Activated gamma-delta T cell (primary cell): ENCODE measurements around the gene SLC8A3.

Experiments used
- DNase-seq: peaks from one replicate; lab custom pipeline; 2025; lab: John Stamatoyannopoulos, UW

The SLC8A3 gene

DNA sequence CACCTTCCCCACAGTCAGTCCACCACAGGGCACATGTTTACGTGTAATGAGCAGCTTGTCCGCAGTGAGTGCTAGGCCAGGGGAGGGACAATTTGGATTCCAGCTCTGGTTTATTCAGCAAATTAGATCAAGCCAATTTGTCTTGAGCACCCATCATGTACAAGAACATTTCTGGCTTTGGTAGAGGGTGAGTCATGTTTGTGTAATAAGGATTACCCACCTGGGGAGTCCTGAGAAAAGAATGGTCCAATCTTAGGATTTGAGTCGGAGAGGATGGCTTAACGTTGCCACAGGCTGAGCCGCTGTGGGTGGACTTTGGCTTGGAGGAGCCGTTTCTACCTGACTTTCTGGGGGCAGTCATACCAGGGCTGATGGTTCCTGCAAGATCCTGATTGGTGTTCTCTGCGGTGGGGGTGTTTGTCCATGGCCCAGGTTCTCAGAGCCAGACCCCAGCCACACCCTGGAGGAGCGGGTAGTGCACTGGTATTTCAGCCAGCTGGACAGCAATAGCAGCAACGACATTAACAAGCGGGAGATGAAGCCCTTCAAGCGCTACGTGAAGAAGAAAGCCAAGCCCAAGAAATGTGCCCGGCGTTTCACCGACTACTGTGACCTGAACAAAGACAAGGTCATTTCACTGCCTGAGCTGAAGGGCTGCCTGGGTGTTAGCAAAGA lies 165.8 kb downstream of the SLC8A3 start:
- no peak for DNase-seq

- no peak for DNase-seq
Observed at GRCh38 chr14:70021548-70022220, 167.1 kb downstream of the SLC8A3 start.

DNA sequence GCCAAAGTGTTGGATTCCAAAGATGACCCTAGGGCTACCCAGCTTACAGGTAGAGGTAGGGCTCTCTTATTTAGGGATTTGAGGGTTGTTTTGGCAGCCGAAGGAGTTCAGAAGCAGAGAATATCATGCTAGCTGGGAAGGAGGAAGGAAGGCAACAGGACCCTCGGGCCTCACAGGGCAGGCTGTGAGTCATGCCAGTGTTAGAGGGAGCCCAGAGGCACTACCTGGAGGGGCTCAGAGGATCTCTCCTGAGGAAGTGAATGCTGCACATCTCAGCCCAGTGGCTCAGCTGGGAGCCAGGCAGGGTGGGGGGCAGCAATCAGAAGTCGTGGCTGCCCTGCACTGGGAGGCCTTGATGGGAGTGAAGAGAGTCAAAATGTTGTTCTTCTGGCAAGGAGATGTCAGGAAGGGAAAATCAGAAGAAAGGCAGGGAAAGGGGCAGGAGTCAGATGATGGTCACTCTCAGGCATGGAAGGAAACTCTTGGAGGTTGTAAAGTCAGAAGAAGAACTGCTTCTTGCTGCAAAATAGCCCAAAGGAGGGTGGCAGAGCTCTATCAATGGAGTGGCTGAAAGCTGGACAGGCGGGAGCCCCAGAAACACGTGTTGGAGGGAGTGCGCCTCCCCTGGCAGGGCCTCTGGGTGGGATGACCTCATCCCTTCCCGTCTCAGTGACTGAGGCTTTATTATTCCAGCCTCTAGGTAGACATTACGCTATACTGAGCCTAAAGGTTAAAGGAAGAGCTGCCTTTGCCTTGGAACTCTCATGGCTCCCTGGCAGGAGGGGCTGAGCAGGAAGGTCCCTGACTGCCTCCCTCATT lies 168.2 kb downstream of the SLC8A3 start:
- DNase-seq: no peak

- DNase-seq: no peak
Observed at GRCh38 chr14:70019695-70020094, 169.1 kb downstream of the SLC8A3 start.

DNA sequence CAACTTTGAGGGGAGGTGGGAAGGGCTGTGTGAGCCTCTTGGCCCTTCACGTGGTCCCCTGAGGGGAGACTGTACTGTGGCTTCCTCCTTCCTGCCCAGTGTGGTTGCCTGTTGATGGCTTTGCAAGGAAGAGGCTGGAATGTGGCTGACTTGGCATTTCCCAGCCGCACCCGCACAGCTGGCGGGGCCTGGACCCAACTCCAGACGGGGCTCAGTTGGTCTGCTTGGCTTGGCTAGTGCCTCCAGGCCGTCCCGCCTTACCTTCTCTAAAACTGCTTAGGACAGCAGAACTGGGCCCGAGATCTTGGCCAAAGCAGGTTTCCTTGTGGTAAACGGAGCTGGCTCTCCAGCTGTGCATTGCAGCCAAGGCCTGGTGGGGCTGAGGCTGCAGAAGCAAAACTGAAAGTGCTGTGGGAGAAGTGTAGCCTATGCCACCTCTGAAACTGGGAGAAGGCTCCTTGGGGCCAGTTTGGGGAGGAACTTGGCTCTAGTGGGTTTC lies 170.0 kb downstream of the SLC8A3 start:
- no peak for DNase-seq

DNA sequence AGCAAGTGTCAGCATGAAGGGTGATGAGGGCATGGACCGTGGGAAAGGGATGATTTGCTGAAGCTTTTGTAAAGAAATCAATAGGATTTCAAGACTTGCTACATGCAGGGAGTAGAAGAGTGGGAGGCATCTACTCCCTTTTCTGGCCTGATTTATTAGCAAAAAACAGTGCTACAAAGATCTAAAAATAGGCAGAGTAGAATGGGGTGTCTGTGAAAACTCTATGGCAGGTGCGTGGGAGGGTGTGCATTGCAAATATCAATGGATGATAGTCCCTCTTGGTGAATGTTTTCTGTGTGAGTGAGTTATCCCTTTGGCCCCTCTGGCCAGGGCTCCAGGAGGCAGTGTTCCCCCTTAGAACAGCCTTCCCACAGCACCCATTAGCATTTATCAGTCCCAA lies 170.5 kb downstream of the SLC8A3 start:
- no peak for DNase-seq

DNA sequence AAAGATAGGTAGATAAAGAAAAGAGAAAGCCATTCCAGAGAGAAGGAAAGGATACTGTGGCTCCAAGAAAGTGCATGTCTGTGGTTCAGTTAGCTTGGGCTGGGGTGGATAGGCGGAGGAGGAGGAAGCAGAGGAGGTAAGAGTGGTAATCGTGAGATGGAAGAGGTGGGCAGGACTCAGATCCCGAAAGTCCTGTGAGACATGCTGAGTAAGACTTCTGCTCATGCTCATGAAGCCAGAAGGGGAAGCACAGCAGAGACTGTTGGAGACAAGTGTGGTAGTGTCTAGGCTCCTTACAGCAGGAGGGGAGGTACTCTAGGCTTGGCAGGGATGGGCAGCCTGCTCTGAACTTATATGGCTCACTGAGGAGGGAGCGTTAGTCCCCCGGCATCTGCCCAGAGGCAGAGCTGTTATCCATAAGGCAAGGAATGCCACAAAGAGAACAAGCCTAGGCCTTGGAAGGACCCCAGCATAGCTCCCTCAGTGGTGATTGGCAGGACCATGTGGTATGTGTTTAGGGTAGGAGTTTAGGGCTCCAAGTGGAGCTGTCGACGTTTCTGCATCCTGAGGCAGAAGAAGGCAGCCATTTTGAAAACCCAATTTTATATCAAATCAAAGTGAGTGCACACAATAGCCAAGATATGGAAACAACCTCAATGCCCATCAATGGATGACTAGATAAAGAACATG lies 174.2 kb downstream of the SLC8A3 start:
- DNase-seq: no peak

- no peak for DNase-seq
Observed at GRCh38 chr14:70013271-70013873, 175.4 kb downstream of the SLC8A3 start.

DNA sequence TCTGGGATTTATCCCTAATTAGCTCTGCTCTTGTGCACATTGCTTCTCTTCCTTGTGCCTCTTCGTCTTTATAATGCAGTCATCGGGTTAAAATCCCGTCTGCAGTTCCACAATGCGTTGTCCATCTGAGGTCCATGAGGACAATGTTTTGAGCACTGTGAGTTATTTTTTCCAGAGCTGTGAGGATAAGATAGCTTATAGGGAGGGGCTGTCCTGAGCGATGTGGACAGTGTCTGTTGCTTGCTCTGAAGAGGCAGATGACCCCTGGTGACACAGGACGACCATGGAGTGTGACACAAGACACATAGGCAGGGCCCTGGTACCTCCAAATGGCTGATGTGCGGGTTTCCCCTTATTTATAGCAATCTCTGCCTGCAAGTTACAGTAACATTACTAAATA lies 177.0 kb downstream of the SLC8A3 start:
- DNase-seq: no peak

- no peak for DNase-seq
Observed at GRCh38 chr14:70011098-70011497, 177.7 kb downstream of the SLC8A3 start.

DNA sequence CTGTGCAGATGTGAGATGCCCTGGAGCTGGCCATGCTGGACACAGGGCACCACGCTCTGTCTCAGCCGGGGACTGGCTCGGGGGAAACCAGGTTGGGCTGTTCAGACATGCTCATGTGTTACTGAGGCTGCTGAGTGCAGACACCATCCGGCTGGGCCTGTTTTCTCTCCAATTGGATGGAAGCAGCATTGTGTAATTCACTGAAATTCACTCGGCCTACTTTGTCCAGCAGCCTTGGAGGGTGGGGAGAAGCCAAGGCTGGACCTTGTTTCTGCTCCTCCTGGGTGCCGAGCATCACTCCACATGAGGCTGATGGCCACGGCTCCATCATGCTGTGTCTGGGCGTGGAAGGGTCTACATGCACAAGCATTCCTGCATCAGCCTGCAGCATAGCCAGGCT lies 178.8 kb downstream of the SLC8A3 start:
- no peak for DNase-seq

DNA sequence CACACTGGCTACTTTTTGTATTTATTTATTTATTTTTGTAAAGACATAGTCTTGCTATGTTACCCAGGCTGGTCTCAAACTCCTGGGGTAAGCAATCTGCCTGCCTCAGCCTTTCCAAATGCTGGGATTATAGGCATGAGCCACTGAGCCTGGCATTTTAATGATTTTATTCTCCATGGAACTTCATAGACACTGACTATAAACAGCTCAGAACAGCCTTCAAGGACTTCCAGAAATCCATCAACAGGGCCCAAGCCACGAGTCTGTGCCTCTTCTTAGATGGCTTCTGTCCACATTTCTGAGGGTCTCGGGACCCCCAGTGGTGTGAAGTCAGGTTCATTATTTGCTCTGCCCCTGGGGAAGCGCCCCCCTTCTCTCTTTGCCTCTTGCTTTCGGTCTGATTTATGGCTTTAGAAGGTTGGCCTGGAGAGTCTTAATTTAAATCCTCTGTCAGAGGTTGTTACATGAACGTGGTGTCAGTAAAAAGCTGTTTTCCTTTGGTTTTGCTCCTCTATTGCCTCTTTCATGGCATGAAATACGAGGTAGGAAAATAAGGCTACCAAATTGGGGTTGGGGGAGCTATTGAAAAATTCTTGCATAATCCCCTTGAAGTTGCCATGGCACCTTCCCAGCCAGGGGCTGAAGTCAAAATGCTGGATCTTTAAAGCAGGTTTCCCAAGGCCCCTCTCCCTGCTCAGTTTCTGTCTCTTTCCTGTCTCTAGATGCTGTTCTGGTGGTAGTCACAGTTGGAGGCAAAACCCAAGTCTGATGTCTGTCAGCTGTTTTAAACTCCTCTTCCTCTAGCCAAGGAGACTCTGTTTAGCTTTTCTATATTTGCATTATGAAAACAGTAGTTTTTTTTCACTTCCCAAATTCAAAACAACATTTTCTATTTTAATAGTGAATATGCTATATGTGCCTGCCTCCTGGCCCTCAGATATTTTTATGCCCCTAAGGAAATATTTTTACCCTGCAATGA lies 180.2 kb downstream of the SLC8A3 start:
- DNase-seq: no peak

- no peak for DNase-seq
Observed at GRCh38 chr14:70006699-70007098, 182.1 kb downstream of the SLC8A3 start.

DNA sequence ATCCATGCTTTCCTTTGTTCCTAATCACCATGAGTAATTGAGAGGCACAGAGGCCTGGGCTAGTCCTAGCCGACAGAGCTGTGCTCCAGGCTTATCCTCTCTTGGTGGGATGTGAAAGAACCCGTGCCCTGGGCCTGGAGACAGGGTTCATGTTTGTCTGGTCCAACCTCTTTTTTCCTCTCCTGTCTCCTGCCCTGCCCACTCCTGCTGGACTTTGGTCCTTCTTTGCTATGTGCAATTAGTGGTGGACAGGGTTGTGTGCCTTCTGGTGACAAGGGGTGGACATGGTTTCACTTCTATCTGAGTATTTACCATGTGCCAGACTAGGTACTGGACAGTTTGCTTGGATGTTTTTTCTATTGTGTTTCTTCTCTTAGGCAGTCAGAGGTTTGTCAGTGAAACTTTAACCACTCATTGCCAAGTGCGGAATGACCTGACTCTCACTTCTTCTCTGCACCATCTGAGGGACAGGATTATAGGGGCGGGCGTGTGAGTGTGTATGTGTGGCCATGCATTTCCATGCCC lies 183.4 kb downstream of the SLC8A3 start:
- no peak for DNase-seq

- no peak for DNase-seq
Observed at GRCh38 chr14:70004791-70005190, 184.0 kb downstream of the SLC8A3 start.

DNA sequence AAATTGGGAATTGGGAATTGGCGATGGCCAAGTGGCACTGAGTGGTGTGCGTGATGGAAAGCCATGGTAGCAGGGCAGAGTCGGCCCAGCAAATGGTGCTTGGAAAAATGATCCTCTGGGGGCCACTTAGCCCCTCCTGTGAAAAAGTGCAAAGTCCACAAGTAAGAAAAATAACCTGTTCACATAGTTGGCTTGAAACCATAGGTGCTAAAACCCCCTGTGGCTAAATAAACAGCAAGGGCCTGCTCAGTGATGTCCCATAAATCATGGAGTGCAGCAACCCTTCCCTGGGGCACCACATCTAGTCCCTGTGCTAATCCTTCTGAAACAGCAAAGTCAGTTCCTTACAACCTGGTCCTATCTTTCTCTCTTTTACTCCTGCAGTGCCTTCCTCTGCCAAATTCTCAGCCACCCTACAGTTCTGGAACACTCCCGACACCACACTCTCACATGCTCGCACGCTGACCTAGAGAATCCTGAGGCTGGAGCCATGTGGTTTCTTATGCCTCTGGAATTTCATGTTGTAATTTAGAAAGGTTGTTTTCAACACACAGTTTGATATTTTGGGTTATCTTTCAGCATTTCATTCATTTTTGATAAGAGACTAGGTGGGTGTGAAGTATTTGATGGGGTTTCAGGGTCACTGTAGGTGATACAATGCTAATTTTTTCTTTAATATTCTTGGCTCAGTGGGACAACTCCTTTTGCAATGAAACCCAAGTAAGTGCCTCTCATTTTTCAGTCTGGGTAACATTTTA lies 186.0 kb downstream of the SLC8A3 start:
- no peak for DNase-seq

- DNase-seq: no peak
Observed at GRCh38 chr14:70000601-70001000, 188.2 kb downstream of the SLC8A3 start.

DNA sequence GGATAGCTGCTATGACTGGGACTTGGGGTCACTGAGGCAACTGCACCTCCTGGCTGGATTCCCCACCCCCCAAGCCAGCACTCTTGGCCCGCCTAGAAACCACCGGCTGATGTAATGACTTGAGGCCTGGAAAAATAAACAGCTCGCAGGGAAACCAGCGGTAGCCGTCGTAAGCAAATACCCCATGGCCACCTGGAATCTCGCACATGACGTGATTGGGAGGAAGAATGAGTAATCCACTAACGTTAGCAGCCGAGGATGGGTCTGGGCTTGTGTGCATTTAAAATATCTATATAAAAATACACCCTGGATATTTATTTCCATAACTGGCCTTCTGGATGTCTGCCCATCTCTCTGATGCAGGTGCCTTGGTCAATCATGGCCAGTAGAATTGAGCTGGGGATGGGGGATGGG lies 189.5 kb downstream of the SLC8A3 start:
- no peak for DNase-seq

GRCh38 chr14:69997849-69998248 lies 190.9 kb downstream of the SLC8A3 start:
- DNase-seq: no peak
